Measurements from ENCODE around the gene GBP7.

- TF ChIP-seq EP300 (IDR thresholded peaks at IDR 0.05), result no peak
- no peak for TF ChIP-seq CTCF (IDR thresholded peaks at IDR 0.05)
- no peak for TF ChIP-seq POLR2A (IDR thresholded peaks at IDR 0.05)
These were observed 85.8 kb downstream of the GBP7 start for GRCh38 chr1:89089962-89090361.
